Measurements from ENCODE around the gene CECR2.
"Not testable (repeated sequence)": the region's sequence is repeated elsewhere in the genome, so short reads cannot be mapped to it uniquely, and the experiment has no call there.

Gene CECR2

GRCh38 chr22:17407643-17408042 is 38.4 kb downstream of the CECR2 start:
- DNase-seq, result no peak

- no peak for DNase-seq
Observed at GRCh38 chr22:17410576-17410975, 41.3 kb downstream of the CECR2 start.

GRCh38 chr22:17411213-17411612 is 42.0 kb downstream of the CECR2 start:
- no peak for DNase-seq

GRCh38 chr22:17412232-17412631 is 43.0 kb downstream of the CECR2 start:
- no peak for DNase-seq

- DNase-seq, result no peak
Observed at GRCh38 chr22:17418890-17419324, 49.6 kb downstream of the CECR2 start.

- DNase-seq, result no peak
Observed at GRCh38 chr22:17419348-17419747, 50.1 kb downstream of the CECR2 start.

GRCh38 chr22:17422736-17423343 is 53.6 kb downstream of the CECR2 start:
- no peak for DNase-seq

- DNase-seq, result no peak
Observed at GRCh38 chr22:17423616-17424015, 54.4 kb downstream of the CECR2 start.

GRCh38 chr22:17427528-17427927 is 58.3 kb downstream of the CECR2 start:
- DNase-seq, result not testable (repeated sequence)

GRCh38 chr22:17429516-17429915 is 60.3 kb downstream of the CECR2 start:
- DNase-seq, result no peak

- DNase-seq, result no peak
Observed at GRCh38 chr22:17430412-17430811, 61.2 kb downstream of the CECR2 start.

- no peak for DNase-seq
Observed at GRCh38 chr22:17431179-17431578, 61.9 kb downstream of the CECR2 start.

GRCh38 chr22:17434856-17435255 is 65.6 kb downstream of the CECR2 start:
- no peak for DNase-seq

- DNase-seq, result no peak
Observed at GRCh38 chr22:17435375-17435774, 66.1 kb downstream of the CECR2 start.

GRCh38 chr22:17436382-17436980 is 67.2 kb downstream of the CECR2 start:
- DNase-seq, result no peak

- no peak for DNase-seq
Observed at GRCh38 chr22:17436981-17437412, 67.7 kb downstream of the CECR2 start.

- DNase-seq, result no peak
Observed at GRCh38 chr22:17438026-17438425, 68.8 kb downstream of the CECR2 start.

GRCh38 chr22:17441326-17441725 is 72.1 kb downstream of the CECR2 start:
- no peak for DNase-seq

GRCh38 chr22:17443405-17444203 is 74.3 kb downstream of the CECR2 start:
- DNase-seq, result no peak

GRCh38 chr22:17444204-17444504 is 74.9 kb downstream of the CECR2 start:
- DNase-seq, result no peak

GRCh38 chr22:17446698-17447097 is 77.4 kb downstream of the CECR2 start:
- DNase-seq, result no peak

- DNase-seq, result no peak
Observed at GRCh38 chr22:17451316-17451715, 82.1 kb downstream of the CECR2 start.

- no peak for DNase-seq
Observed at GRCh38 chr22:17460895-17461294, 91.6 kb downstream of the CECR2 start.

GRCh38 chr22:17470880-17471500 is 101.7 kb downstream of the CECR2 start:
- no peak for DNase-seq

All from stimulated activated CD8-positive, alpha-beta memory T cell treated with anti-CD3 and anti-CD28 coated beads, Interleukin-4, amount 100 ng/mL, for 48 hours (primary cell).